ENCODE data around the gene HPN. TPM values are rescaled to one million over a fixed set of nuclear protein-coding genes. Genes with fewer than 3 reads are reported as not detected.

Gene HPN
- total and polyA plus RNA-seq, 2 experiments from 2014 or later, result 14.0 to 17.4 TPM

- Mint-ChIP-seq H3K4me1 (peaks cover 50% of the 10 kb centered on the region), H3K36me3 (ENCODE audit: low read depth) (no peaks in the 10 kb centered on the region; the same call in 2 of the 3 replicates), H3K27me3 (ENCODE audit: insufficient read depth, low read depth, poor library complexity) (peaks cover 8% of the 10 kb centered on the region), H3K4me3 (peak overlapping the region; percentile 74), H3K27ac (peak overlapping the region; percentile 92), H3K9me3 (no peaks in the 10 kb centered on the region)
- Histone ChIP-seq H3K36me3 (ENCODE audit: insufficient read depth) (no peaks in the 10 kb centered on the region), H3K27ac (ENCODE audit: low read depth) (peak overlapping the region; percentile 80; the same call in 1 of the 2 replicates), H3F3A (replicated peaks; ENCODE audit: low read depth) (peaks cover 11% of the 10 kb centered on the region; the same call in 1 of the 2 replicates), H2AFZ (peak overlapping the region; percentile 78; the same call in 1 of the 2 replicates), H3K4me1 (ENCODE audit: insufficient read depth) (peaks cover 43% of the 10 kb centered on the region), H4K20me1 (replicated peaks; ENCODE audit: insufficient read depth) (no peaks in the 10 kb centered on the region; the same call in 1 of the 2 replicates), H3K4me2 (peak overlapping the region; percentile 94), H3K27me3 (ENCODE audit: insufficient read depth) (no peaks in the 10 kb centered on the region), H3K9me2 (ENCODE audit: insufficient read depth) (no peaks in the 10 kb centered on the region), H3K4me3 (peak overlapping the region; percentile 74), H3K79me2 (replicated peaks; ENCODE audit: insufficient read depth) (peaks cover 17% of the 10 kb centered on the region; the same call in 1 of the 2 replicates)
- ATAC-seq (peak; percentile 57), DNase-seq (ENCODE audit: low spot score) (peak; percentile 93)
- TF ChIP-seq EZH2phosphoT487 (IDR thresholded peaks at IDR 0.05; ENCODE audit: unreplicated experiment), result no peak
- no peak for TF ChIP-seq NANOG (IDR thresholded peaks at IDR 0.05; ENCODE audit: borderline replicate concordance)
- TF ChIP-seq ZNF462 (CRISPR knock-in tag; IDR thresholded peaks at IDR 0.05), result no peak
- TF ChIP-seq REST (IDR thresholded peaks at IDR 0.05; ENCODE audit: unreplicated experiment), result no peak
- no peak for TF ChIP-seq JUNB (IDR thresholded peaks at IDR 0.05; ENCODE audit: unreplicated experiment)
- no peak for TF ChIP-seq STAT1 (IDR thresholded peaks at IDR 0.05; ENCODE audit: unreplicated experiment)
- no peak for TF ChIP-seq CREB1 (CRISPR knock-in tag; IDR thresholded peaks at IDR 0.05; ENCODE audit: low read depth)
- peak; percentile 72 for TF ChIP-seq POLR2AphosphoS5 (IDR thresholded peaks at IDR 0.05; ENCODE audit: low read depth)
- TF ChIP-seq CTCF (conservative IDR thresholded peaks at IDR 0.05; ENCODE audit: low read depth in 2 of 2), result no peak
- TF ChIP-seq ZNF114 (CRISPR knock-in tag; IDR thresholded peaks at IDR 0.05), result no peak
- peak; percentile 37; the same call in 1 of the 2 replicates for TF ChIP-seq ETS1 (IDR thresholded peaks at IDR 0.05)
- no peak for TF ChIP-seq ZNF331 (CRISPR knock-in tag; IDR thresholded peaks at IDR 0.05; ENCODE audit: low read depth)
- TF ChIP-seq EZH2 (IDR thresholded peaks at IDR 0.05; ENCODE audit: low read depth, unreplicated experiment), result no peak
These were observed 534 bp upstream of the HPN start for GRCh38 chr19:35040826-35041547.

All from GM23338 (cell line).